Ishikawa (cell line): ENCODE data around the gene ITGA6.

Experiments used
- CEBPB ChIP-seq: IDR thresholded peaks from 2 replicates; pipeline ENCODE4 v1.6.1; 2012
- CREB1 ChIP-seq: IDR thresholded peaks from 2 replicates; pipeline ENCODE4 v1.6.1; 2012; ENCODE audit warnings: low read depth
- EP300 ChIP-seq: IDR thresholded peaks from 2 replicates; pipeline ENCODE4 v1.6.1; 2012; ENCODE audit warnings: borderline replicate concordance
- MAX ChIP-seq: IDR thresholded peaks from 2 replicates; pipeline ENCODE4 v1.6.1; 2012
- RAD21 ChIP-seq: IDR thresholded peaks from 2 replicates; pipeline ENCODE4 v1.6.1; 2012; ENCODE audit warnings: low read depth
- REST ChIP-seq: IDR thresholded peaks from 2 replicates; pipeline ENCODE4 v1.6.1; 2012; ENCODE audit warnings: low read depth, mild to moderate bottlenecking
- TAF1 ChIP-seq: IDR thresholded peaks from 2 replicates; pipeline ENCODE4 v1.6.1; 2012; ENCODE audit warnings: low read depth, mild to moderate bottlenecking
- USF1 ChIP-seq: IDR thresholded peaks from 2 replicates; pipeline ENCODE4 v1.6.1; 2012

- TF ChIP-seq RAD21 (no peak), MAX (no peak), EP300 (no peak), REST (no peak), CREB1 (no peak), USF1 (no peak), CEBPB (no peak), TAF1 (no peak)
Measured at GRCh38 chr2:172478353-172478752, 51.0 kb downstream of the ITGA6 start.
